K562 (cell line): ENCODE data around the gene PLIN5. TPM values are rescaled to one million over a fixed set of nuclear protein-coding genes. Genes with fewer than 3 reads are reported as not detected.

Source experiments
- CEBPB ChIP-seq: fragments of 450-650 bp; IDR thresholded peaks from 2 replicates; pipeline ENCODE4 v1.6.1; 2016; ENCODE audit warnings: missing genetic modification characterization, missing compliant biosample characterization
- NBN ChIP-seq: fragments of 450-650 bp; IDR thresholded peaks from 2 replicates; pipeline ENCODE4 v1.6.1; 2016; ENCODE audit warnings: low read depth, mild to moderate bottlenecking
- SMARCB1 ChIP-seq: IDR thresholded peaks from 2 replicates; pipeline ENCODE4 v1.6.1; 2011; ENCODE audit warnings: improper control_type of control experiment, low read depth; ENCODE audit not compliant: insufficient read length
- polyA plus RNA-seq, 8 experiments: library from polyadenylated mRNA; depleted of rRNA in 4 of 8; stranded (reverse) in 5 of 8; unstranded in 3 of 8; fragments of >200 nt; fragmentation: Nextera tagmentation in 2 of 8; fragmentation: Illumina TruSeq in 1 of 8; extraction: Ambion mirVana in 2 of 8; extraction: Trizol in 1 of 8; gene quantifications; 2 replicates each; pipeline versions ENCODE4 v1.2.1 to v1.2.3, GENCODE V29; 2011 to 2014; ENCODE audit warnings: inconsistent platforms in 1 of 8, missing spikeins in 1 of 8
- total RNA-seq, 7 experiments: library from RNA; depleted of rRNA in 6 of 7; stranded (reverse); fragments of >200 nt in 6 of 7; fragmentation: Illumina TruSeq in 2 of 7; extraction: Trizol in 2 of 7; gene quantifications; 2 replicates each; pipeline versions ENCODE4 v1.2.1 to v1.2.3, GENCODE V29; 2011 to 2021; ENCODE audit warnings: low replicate concordance in 1 of 7
- TF ChIP-seq, protein P1 (sequence below): fragments of 450-650 bp; IDR thresholded peaks from 2 replicates; pipeline ENCODE4 v1.6.1; 2017; ENCODE audit warnings: antibody characterized with exemption, mild to moderate bottlenecking
- TF ChIP-seq, protein P2 (sequence below): IDR thresholded peaks from 2 replicates; pipeline ENCODE4 v1.6.1; 2011; ENCODE audit warnings: borderline replicate concordance, low read depth, mild to moderate bottlenecking, moderate library complexity, low read length; ENCODE audit not compliant: insufficient read depth, poor library complexity, severe bottlenecking
- TF ChIP-seq, protein P3 (sequence below), 2 experiments: fragments of 450-650 bp in 1 of 2; sonication (generic) in 1 of 2; formaldehyde crosslinking in 1 of 2; IDR thresholded peaks; 2 replicates each; pipeline versions ENCODE4 v1.7.1 to v1.9.0; 2016 to 2022; ENCODE audit warnings: inconsistent platforms in 1 of 2, mild to moderate bottlenecking in 1 of 2, missing genetic modification reagents in 1 of 2
- TF ChIP-seq, protein P4 (sequence below): fragments of 250-450 bp; sonication (Bioruptor Pico); IDR thresholded peaks from 2 replicates; pipeline ENCODE4 v1.5.1; 2021; ENCODE audit warnings: mild to moderate bottlenecking

PLIN5 gene
- total and polyA plus RNA-seq, 9 of the 15 experiments (the other 6 are each of a cell fraction or from before 2014, with no cell fraction given): 0.04 to 1.3 (median 0.50) TPM

DNA sequence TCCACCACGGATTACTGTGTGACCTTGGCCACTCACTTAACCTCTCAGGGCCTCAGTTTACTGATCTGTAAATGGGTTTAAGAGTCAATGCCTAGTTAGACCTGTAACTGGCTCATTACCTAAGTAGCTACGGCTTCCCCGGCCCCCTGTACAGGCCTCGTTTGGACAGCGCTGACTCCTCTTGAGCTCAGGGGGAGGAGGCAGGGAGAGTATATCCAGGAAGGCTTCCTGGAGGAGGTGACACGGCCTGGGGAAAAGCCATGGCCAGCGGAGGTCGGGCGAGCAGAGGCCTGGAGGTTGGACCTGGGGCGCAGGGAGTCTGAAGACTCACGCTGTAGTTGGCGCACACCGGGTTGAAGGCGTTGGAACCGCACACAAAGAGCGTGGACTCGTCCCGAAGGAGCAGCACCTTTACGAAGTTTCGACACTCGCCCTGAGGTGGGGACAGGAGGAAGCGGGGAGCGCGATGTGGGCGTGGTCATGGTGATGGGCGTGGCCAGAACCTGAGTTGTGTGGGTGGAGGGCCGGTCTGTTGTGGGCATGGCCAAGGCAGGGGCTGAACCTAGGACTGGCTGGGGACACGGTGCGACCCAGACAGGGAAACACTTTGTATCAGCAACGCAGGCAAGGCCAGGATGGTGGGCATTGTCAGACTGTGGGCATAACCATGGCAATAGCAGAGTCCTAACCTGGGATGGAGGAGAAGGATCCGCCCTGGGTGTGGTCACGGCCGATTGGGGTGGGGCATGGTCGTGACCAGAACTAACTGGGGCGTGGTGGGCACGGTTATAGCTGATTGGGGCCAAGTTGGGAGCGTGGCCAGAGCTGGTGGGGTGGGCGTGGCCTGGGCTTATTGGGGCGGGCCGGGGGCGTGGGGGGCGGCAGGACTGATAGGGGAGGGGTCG lies 20.9 kb upstream of the PLIN5 start (continued):
- TF ChIP-seq, protein P1, sequence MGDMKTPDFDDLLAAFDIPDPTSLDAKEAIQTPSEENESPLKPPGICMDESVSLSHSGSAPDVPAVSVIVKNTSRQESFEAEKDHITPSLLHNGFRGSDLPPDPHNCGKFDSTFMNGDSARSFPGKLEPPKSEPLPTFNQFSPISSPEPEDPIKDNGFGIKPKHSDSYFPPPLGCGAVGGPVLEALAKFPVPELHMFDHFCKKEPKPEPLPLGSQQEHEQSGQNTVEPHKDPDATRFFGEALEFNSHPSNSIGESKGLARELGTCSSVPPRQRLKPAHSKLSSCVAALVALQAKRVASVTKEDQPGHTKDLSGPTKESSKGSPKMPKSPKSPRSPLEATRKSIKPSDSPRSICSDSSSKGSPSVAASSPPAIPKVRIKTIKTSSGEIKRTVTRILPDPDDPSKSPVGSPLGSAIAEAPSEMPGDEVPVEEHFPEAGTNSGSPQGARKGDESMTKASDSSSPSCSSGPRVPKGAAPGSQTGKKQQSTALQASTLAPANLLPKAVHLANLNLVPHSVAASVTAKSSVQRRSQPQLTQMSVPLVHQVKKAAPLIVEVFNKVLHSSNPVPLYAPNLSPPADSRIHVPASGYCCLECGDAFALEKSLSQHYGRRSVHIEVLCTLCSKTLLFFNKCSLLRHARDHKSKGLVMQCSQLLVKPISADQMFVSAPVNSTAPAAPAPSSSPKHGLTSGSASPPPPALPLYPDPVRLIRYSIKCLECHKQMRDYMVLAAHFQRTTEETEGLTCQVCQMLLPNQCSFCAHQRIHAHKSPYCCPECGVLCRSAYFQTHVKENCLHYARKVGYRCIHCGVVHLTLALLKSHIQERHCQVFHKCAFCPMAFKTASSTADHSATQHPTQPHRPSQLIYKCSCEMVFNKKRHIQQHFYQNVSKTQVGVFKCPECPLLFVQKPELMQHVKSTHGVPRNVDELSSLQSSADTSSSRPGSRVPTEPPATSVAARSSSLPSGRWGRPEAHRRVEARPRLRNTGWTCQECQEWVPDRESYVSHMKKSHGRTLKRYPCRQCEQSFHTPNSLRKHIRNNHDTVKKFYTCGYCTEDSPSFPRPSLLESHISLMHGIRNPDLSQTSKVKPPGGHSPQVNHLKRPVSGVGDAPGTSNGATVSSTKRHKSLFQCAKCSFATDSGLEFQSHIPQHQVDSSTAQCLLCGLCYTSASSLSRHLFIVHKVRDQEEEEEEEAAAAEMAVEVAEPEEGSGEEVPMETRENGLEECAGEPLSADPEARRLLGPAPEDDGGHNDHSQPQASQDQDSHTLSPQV: no peak
- TF ChIP-seq, protein P2, sequence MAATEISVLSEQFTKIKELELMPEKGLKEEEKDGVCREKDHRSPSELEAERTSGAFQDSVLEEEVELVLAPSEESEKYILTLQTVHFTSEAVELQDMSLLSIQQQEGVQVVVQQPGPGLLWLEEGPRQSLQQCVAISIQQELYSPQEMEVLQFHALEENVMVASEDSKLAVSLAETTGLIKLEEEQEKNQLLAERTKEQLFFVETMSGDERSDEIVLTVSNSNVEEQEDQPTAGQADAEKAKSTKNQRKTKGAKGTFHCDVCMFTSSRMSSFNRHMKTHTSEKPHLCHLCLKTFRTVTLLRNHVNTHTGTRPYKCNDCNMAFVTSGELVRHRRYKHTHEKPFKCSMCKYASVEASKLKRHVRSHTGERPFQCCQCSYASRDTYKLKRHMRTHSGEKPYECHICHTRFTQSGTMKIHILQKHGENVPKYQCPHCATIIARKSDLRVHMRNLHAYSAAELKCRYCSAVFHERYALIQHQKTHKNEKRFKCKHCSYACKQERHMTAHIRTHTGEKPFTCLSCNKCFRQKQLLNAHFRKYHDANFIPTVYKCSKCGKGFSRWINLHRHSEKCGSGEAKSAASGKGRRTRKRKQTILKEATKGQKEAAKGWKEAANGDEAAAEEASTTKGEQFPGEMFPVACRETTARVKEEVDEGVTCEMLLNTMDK: no peak
- TF ChIP-seq, protein P3, sequence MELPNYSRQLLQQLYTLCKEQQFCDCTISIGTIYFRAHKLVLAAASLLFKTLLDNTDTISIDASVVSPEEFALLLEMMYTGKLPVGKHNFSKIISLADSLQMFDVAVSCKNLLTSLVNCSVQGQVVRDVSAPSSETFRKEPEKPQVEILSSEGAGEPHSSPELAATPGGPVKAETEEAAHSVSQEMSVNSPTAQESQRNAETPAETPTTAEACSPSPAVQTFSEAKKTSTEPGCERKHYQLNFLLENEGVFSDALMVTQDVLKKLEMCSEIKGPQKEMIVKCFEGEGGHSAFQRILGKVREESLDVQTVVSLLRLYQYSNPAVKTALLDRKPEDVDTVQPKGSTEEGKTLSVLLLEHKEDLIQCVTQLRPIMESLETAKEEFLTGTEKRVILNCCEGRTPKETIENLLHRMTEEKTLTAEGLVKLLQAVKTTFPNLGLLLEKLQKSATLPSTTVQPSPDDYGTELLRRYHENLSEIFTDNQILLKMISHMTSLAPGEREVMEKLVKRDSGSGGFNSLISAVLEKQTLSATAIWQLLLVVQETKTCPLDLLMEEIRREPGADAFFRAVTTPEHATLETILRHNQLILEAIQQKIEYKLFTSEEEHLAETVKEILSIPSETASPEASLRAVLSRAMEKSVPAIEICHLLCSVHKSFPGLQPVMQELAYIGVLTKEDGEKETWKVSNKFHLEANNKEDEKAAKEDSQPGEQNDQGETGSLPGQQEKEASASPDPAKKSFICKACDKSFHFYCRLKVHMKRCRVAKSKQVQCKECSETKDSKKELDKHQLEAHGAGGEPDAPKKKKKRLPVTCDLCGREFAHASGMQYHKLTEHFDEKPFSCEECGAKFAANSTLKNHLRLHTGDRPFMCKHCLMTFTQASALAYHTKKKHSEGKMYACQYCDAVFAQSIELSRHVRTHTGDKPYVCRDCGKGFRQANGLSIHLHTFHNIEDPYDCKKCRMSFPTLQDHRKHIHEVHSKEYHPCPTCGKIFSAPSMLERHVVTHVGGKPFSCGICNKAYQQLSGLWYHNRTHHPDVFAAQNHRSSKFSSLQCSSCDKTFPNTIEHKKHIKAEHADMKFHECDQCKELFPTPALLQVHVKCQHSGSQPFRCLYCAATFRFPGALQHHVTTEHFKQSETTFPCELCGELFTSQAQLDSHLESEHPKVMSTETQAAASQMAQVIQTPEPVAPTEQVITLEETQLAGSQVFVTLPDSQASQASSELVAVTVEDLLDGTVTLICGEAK (IDR thresholded peaks at IDR 0.05): 0 out of 2 replicates have a peak, but pooled peaks have one; percentile 11
- TF ChIP-seq, protein P3 (CRISPR knock-in tag; IDR thresholded peaks at IDR 0.05): no peak
- 0 out of 2 replicates have a peak, but pooled peaks have one; percentile 65 for TF ChIP-seq NBN
- TF ChIP-seq SMARCB1: no peak
- TF ChIP-seq CEBPB (tag): peak; percentile 94
- TF ChIP-seq, protein P4, sequence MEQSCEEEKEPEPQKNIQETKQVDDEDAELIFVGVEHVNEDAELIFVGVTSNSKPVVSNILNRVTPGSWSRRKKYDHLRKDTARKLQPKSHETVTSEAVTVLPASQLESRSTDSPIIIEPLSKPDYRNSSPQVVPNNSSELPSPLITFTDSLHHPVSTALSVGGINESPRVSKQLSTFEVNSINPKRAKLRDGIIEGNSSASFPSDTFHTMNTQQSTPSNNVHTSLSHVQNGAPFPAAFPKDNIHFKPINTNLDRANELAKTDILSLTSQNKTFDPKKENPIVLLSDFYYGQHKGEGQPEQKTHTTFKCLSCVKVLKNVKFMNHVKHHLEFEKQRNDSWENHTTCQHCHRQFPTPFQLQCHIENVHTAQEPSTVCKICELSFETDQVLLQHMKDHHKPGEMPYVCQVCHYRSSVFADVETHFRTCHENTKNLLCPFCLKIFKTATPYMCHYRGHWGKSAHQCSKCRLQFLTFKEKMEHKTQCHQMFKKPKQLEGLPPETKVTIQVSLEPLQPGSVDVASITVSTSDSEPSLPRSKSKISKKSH: no peak
